Limb (tissue), 2 donors: ENCODE results near the gene CACNB4.

Experiments
- DNase-seq, 2 donors: peaks; one replicate each; pipeline ENCODE4 v3.0.0-alpha.2; 2016; ENCODE audit errors: extremely low spot score in 2 of 2

CACNB4 gene

DNA sequence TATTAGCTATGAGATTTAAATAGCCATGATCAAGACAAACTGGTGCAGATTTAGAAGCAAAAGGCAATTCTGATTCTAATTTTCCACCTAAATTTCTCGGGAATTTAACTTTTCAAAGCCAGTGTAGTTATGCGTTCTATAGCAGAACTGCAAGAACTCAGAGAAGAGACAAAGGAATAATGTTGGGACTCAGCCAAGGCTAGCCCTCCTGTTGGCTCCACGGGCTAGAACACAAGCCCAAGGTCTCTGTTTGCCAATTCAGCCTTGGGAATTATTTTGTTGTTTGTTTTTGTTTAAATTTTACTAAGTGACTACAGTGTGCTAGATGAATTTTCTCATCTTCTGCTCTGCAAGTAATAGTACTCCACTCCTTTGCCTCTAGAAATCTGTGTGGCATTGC is 121.2 kb downstream of the CACNB4 start:
- DNase-seq = no peak

DNA sequence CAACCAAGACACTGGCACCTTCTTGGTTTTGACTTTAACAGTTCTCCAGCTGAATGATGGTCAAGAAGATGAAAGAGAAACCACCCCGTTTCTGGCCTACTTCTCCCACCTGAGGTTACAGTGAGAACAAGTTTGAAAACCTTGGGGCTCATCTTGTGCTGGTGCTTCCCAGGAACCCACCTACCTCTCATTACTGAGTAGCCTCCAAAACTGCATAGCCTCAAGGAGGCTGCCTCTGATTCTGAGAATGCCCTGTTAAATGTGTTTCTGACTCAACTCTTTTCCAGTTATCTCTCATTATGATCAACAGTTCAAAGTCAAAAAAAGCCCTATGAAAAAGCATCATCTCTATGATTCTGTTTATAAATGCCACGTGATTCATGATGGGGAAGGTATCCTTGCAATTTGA is 121.9 kb downstream of the CACNB4 start:
- DNase-seq = no peak

DNA sequence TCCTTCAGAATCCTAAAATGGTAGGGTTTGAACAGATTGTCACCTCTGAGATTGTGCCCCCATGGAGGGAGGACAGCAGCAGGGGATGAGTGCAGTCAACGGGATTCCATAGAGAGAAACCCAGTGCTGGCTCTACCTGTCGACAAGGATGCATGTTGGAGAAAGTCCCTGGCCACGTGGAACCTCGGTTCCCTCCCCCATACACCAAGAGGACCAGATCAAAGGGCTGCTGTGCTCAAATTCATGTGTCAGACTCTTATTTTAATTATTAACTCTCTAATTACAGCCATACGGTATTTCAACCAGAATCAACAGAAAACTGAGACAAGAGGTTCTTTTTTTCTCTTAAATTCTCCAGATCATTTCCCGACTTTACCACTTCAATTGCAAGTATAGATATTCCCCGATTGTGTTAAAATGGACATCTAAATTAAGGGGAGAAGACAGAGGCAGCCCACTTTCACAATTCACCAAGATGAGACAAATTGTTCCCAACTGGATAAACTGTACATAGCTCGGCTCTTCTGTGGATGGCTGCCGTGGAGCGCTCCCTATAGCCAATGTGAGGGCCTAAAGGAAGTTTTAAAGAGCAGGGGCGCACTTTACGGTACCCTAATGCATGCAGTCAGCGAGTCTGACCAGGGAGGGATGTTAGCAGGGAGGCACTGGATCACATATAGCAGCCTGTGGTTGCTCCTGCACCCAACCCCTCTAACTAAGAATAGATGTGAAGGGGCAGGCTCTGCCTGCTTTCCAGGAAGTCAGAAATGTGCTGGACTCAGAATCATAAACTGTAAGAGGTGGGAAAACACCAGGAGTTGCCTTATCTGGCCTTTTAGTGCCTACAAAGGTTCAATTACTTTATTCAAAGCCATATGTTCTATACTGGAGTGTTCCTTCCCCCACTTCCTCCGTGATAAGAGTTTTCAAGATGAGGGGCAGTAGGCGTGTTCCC is 123.1 kb downstream of the CACNB4 start:
- DNase-seq = no peak

DNA sequence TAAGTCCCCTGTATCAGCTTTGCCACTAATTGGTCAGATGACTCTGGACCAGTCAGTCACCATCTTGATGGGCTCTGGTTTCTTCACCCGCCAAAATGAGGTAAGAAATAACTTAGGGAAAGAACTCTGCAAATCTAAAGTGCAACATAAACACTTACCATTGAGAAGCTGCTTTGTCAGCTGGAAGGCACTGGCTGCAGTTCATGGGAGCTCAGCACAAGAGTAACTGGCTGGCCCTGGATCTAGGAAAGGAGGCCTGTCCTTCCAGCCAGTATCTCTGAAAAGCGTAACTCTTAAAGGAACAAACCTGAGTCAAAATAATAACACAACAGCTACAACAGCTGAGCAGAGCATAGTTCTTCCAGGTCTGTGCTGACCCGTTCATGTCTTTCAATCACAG is 123.9 kb downstream of the CACNB4 start:
- DNase-seq = no peak

DNA sequence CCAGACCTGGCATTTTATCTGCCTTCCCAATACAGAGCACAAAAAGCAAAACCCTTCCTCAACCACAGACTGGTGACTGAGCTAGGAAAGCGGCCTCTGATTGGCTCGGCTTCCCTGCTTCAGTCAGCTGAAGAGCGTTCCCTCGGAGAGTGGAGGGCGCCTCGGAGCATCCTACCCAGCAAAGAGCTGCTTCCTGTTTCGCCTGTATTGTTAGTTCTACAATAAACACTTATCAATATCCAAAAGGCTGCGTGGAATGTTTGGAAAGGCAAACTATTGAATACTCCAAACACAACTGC is 125.0 kb downstream of the CACNB4 start:
- DNase-seq = peak; percentile 25 to 65

DNA sequence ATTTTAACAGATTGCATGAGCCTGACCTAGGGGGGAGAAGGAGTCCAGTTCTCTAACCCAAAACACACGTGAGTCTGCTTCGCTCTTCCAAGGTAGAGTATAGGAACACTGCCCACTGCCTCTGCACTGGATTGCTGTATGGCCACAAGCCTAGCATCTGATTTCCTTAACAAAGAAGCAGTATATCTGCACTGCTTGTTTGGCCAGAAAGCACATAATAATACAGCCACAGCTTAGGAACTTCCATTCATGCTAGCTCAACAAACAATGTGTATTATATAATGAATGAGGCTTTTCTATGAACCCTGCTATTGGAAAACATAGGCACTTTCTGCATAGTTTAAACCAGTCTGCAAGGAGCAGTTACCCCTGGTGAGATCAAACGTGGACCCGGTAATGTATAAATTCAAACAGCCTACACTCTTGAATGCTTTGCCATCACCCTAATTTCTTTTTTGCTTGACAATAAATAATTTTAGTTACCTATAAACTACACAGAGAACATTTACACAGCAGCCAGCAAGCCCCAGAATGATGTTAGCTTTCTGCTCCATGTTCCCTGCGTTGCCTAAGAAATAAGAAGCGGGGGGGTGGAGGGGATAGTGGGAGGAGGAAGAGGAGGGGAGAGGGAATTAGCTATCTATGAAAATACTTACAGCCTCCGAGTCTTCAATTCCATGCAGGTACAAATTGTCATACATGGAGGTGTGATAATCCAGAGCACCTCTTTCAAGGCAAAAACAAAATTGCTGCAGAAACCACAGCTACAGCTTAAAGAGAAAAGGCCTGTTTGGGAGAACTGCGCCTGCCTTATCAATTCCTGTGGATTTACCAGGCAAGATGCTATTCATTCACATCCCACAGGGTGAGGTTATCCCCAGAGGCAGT is 125.6 kb downstream of the CACNB4 start:
- DNase-seq = no peak

DNA sequence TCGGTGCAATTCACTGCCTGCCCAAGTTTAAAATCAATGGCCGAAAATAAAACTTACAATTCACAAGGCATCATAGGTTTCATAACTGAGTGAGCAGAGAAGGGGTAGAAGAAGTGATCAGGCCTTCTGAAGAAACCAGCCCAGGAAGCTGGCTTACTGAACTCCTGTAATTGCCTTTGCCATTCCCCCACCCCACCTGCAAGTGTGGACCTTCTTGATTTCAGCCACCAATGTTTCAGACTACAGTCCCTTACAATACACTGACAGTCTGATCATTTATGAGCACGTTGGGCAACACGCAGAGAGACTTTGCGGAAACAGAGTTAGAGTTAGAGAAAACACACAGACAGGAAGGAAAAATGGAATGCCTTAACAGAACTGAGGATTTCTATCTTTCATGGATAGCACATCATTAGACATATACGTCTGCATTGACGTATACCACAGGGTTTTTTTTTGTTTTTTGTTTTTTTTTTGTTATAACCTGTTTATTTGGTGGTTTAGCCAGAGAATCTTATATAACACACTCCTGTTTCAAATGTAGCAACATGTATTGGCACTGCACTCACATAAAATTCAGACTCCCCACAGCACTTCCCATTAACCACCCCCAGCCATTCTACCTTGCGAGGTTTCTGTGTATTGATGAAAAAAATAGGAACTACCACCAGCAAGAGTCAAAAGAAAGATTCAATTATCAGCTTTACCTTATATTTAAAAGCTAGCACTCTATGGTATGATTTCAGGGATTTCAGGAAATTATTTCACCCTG is 126.4 kb downstream of the CACNB4 start:
- DNase-seq = no peak

DNA sequence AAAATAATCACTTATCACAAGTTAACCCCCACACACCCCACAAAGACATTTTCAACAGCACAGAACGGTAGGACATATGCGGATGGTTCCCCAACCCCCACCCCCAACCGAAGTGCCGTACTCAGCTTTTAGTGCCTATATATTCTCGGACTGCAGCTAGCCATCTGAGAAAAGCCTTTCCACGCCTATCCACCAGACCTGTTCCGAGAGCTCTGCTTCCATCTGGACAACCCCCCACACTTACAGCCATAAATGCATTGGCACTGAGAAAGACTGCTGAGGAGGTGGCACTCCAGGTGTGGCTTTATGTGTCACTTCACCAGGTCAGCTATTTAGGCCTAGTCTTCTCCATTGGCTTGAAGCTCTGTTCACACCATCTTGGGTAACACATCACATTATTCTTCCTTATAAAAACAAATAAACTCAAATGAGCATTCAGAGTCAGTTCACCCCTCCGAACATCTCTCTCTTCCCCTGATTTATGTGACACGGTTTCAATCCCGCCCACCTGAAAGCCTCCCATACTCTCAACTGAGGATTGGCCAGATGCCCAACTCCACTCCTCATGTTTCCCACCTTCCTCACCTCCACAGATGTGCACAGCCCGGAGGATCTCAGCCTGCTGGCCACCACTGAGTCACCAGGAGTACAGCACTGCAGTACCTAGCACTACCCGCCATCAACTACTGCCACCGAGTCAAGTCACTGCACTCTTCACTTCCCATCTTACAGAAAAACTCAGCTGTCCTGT is 127.4 kb downstream of the CACNB4 start:
- no peak for DNase-seq

DNA sequence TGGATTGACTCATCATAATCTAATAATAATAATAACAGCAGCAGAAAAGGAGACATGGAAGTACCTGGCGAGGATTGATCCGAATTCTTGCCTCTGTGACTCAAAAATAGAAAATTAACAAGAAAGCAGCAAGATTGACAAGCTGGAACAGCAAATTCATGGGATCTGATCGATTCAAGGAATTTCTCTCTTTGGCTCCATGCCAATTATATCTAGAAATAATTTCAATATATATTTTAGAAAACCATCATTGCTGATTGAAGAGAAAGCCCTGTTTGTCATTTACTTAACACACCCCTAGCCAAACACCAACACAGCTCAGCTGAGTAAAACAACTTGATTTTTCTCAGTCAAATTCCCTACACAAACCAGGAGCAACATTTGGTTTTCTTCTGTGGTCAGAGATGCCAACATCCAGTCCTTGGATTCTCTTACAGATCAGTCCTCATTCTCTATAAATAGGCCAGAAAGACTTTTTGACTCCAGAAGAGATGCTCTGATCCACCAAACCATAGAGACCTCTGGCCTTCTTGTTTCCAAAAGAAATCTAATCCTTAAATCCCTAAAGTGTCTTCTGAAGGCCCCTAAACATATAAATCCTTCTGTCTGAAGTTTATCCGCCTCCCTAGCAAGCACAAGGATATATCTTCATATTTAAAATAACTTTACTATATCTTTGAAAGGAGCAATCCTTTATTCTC is 129.9 kb downstream of the CACNB4 start:
- no peak for DNase-seq

DNA sequence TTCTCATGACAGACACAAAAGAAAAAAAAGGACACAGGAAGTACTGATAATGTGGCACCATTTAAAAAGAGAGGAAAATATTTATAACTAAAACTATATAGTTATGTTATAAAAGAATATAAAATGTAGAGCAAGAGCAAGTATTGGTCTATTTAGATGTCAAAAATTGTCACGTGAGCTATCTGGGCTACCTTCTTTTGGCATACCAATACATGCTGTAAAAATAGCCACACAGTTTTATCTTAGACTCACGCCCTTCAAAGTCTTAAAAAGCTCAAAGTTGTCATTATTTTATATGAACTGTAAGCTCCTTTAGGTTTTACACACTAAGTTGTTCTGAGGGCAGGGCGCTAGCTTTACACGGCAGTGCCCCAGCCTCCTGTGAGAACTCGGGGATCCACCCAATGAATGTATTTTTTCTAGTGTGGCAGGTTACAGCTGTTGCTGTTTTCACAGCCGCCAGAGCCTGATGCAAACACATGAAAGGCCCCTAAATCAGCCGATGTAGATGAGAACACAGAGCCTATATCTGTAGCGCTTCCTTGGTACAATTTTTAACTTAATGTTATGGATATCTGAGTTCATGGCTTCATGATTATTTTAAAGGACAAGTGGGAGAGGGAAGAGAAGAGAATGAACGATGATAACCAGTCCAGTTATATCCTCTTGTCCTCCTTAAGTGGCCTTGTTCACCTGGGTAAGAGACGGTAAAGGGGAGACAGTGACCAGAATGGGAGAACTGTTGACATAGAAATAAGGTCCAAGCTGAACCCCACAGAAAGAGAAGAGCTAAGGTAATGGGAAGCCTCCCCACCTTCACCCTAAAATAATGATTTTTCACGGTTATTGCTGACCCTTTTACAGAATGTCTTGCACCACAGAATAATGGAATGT is 130.8 kb downstream of the CACNB4 start:
- DNase-seq = no peak

DNA sequence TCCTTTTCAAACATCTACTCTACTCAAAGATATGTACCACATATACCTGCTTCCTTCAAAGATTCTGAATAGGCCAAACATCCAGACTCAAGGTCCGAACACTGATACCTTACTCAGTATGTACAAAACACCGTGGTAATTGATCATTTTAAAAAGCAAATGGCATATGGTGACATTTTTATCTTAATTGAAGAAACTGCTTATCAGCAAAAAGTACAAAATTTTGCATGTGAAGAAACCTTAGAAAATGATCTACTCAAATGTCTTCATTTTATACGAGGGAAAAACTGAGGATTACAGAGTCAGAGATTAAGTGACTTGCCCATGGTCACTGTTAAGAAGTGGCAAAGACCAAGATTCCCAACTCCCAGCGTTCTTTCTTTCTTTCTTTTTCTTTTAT is 133.0 kb downstream of the CACNB4 start:
- no peak for DNase-seq

DNA sequence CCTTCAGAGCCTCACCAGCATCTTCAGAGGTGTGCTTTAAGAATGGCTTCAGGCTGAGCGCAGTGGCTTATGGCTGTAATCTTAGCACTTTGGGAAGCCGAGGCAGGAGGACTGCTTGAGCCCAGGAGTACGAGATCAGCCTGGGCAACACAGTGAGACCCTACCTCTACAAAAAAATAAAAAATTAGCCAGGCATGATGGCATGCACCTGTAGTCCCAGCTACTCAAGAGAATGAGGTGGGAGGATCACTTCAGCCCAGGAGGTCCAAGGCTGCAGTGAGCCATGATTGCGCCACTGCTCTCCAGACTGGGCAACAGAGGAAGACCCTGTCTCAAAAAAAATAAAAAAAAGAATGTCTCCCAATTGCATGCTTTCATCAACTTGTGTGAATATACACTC is 137.3 kb downstream of the CACNB4 start:
- DNase-seq = no peak

DNA sequence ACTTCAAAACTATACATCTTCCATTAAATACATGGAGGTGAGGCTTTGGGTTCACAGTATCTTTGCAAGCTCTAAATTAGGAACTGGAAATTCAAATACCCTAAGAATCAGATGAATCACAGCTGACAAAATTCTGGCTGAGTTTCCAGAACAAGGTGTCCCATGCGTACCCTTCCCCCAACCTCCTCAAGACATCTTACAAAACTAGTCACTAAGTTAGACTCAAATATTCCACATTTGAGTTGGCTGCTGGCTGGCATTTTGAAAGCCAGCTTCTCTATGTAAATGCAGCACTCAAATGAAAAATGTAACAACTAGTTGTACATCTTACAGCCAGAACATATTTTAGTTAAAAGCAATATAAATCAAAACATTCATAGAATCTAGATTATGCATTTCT is 139.6 kb downstream of the CACNB4 start:
- no peak for DNase-seq

DNA sequence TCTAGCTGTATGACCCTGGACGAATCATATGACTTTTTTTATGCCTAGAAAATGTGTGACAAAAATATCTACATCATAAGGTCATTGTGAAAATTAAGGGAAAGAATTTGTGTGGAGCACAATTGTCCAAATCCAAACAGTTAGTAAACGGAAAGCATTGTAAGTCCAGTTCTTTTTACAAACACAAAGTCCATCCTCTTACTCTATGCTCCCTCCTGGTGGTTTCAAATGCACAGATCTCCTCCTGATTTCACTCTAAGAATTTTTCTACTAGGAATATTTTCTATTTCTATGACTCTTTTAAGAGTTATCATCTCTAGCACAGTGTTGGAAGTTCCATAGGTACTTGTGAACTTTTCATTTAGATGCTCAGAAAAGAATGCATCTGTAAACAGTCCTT is 145.4 kb downstream of the CACNB4 start:
- no peak for DNase-seq

DNA sequence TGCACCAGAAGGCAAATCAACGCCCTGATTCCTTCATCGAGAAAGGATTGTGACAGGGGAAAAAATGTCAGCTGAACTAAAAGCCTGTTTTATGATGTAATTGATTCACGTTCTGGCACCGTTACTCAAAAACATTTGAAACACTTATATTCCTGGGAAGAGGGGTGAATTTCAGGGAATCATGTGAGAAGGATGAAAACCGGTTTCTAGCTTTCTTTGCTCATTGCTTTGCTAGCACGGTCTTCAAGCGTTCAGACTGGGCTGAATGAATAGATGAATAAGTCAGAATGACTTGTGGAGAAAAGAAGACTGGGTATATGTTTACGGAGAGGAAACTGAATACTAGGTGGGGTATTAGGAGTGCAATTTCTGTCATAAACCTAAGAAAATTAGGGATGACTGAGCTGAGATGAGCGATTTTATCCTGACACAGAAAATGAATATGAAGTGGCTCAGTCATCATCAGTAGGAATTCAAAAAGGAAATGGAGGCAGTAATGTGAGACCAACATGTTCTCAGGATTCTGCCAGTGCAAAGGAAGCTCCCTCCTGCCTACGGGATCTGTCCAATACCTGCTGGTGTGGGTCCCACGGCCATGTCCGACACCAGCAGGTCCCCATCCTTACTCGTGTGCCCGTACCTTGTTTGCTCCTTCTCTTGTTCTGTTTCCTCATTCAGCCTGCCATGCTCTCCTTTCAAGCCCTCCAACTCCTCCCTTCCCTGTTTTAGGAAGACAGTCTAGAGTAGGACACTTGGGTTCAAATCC is 146.0 kb downstream of the CACNB4 start:
- DNase-seq = no peak

DNA sequence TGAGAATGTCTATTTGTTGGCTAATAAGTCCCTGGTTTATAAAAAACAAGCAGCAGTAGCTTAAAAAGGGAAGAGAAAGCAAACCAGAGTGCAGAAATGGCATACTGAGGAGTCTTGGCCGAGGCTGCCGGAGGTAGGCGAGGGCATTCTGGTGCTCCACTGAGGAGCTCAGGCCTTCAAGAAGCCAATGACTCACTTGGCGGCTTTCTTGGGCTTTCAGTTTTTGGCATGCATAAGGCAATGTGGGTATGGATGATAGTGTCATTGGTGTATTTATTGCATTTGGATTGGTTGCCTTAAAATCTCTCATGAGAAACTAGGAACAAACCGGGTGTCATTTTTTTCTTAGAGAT is 151.1 kb downstream of the CACNB4 start:
- no peak for DNase-seq

DNA sequence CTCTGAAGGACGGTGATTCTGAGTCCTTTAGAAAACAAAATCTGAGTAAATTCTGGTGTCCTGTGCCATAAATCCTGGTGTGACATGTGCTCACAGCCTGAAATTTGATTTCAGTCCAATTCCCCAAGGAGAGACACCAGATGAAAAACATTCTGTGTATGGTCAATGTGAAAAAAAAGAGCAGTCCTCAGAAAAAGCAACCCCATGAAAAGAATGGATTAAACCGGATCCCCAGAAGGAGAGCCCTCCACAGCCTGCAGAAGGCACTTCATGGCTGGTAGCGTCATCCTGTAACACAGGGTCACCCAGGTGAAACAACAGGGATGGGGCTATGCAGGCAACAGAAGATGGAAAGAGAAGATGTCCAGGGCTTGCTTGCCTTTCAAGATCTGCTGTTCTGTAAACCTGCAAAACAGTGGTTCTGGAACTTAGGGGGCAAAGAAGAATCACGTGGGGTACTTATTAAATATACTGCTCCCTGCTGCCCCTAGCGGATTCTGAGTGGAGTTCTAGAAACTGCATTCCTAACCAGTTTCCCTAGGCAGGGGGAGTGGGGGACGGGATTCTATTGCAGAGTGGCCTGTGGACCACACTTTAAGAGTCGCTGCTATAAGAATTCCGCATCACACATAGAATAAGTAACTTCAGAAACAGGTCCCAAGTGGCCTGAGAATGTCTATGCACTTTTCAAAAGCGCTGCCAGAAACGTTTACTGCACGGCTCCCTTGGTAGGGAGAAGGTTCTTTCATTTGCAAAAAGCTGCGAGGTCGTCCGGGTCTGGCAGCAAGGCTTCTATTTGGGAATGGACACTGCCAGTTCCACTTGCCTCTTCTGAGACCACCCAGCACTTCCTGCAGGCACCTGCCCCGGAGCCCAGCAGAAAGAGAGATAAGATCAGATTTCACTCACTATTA is 151.7 kb downstream of the CACNB4 start:
- DNase-seq = peak; percentile 23 to 47
